ENCODE results near the gene FAM221A. TPM values are rescaled to one million over a fixed set of nuclear protein-coding genes. Genes with fewer than 3 reads are reported as not detected.
A peak's percentile ranks its signal among the peaks of the same experiment; 100 is the strongest.

The FAM221A gene, protein sequence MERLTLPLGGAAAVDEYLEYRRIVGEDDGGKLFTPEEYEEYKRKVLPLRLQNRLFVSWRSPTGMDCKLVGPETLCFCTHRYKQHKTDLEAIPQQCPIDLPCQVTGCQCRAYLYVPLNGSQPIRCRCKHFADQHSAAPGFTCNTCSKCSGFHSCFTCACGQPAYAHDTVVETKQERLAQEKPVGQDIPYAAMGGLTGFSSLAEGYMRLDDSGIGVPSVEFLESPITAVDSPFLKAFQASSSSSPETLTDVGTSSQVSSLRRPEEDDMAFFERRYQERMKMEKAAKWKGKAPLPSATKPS
- total RNA-seq: 10 to 100 TPM in 3 of 4 donors, 1 to 10 TPM in 1; 5.8 to 37.5 (median 16.2) TPM

GRCh38 chr7:23679898-23680413, at the start of gene FAM221A:
FAM221A (plus strand) TSS chr7:23680199; CDS start chr7:23680219, 20 bp downstream.
- Histone ChIP-seq H3K9me3 (no peaks in the 10 kb centered on the region), H3K4me1 (peaks cover 0 to 8% (median 1%) of the 10 kb centered on the region in 4 donors), H3K36me3 (no peaks in the 10 kb centered on the region), H3K27me3 (no peaks in the 10 kb centered on the region), H3K4me3 (peak within 1 kb of the TSS; percentile 62 to 86 (median 76)), H3K27ac (peak within 1 kb of the TSS; percentile 72 to 91 (median 82))
- DNase-seq: peak; percentile 80 to 97 (median 95)
- TF ChIP-seq POLR2A (IDR thresholded peaks at IDR 0.05) (peak; percentile 39 to 52), CTCF (IDR thresholded peaks at IDR 0.05) (peak; percentile 17 to 94 (median 84))

- no peaks in the 10 kb centered on the region for H3K9me3 ChIP-seq
- no peak overlapping the region for H3K4me3 ChIP-seq
- no peak for TF ChIP-seq POLR2A (IDR thresholded peaks at IDR 0.05)
- no peak for TF ChIP-seq CTCF (IDR thresholded peaks at IDR 0.05)
- no peak overlapping the region for H3K27ac ChIP-seq
- no peaks in the 10 kb centered on the region for H3K27me3 ChIP-seq
- no peaks in the 10 kb centered on the region for H3K36me3 ChIP-seq
- no peaks in the 10 kb centered on the region for H3K4me1 ChIP-seq
- DNase-seq: no peak
Observed at GRCh38 chr7:23633417-23633816, 46.6 kb upstream of the FAM221A start.

DNA sequence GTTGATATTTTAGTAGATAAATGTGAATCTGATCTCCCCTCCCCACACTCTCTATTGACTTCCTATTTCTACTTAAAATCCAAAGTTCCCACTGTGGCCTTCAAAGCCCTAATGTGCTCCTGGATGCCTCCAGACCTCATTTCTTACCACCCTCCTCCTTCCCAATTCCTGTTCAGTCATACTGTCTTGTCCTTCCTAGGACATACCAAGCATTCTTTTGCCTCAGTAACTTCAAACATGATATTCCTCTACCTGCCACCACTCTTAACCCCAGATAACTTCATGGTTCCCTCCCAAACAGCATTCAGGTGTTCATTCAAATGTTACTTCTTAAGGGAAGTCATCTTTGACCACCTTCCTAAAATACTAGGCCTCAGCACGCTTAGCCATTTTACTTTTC, 34.2 kb upstream of the FAM221A start:
- no peaks in the 10 kb centered on the region for H3K36me3 ChIP-seq
- no peaks in the 10 kb centered on the region for H3K27me3 ChIP-seq
- H3K27ac ChIP-seq: no peak overlapping the region
- no peak overlapping the region for H3K4me3 ChIP-seq
- no peaks in the 10 kb centered on the region for H3K4me1 ChIP-seq
- no peak for DNase-seq
- no peaks in the 10 kb centered on the region for H3K9me3 ChIP-seq
- no peak for TF ChIP-seq CTCF (IDR thresholded peaks at IDR 0.05)
- TF ChIP-seq POLR2A (IDR thresholded peaks at IDR 0.05): no peak

DNA sequence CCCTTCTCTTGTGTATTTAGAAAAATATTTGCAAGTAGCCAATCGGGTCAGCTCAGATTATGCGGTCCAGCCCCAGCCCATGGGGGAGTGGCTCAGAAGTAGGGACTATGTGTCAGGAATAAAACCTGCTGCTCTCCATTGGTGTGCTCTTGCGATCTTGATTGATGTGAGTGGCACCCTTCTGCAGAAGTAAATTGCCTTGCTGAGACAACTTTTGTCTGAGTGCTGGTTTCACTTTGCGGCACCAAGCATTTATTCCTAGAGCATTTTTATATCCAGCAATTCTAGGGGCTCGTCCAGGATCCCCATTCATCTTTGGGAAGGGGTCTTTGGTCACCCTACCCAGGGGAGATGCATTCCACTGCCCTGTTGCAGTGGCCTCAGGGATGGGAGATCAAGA, 26.1 kb upstream of the FAM221A start:
- TF ChIP-seq CTCF (IDR thresholded peaks at IDR 0.05) (no peak), POLR2A (IDR thresholded peaks at IDR 0.05) (no peak)
- no peak for DNase-seq
- Histone ChIP-seq H3K36me3 (no peaks in the 10 kb centered on the region), H3K4me3 (no peak overlapping the region), H3K27me3 (no peaks in the 10 kb centered on the region), H3K9me3 (peaks cover 0 to 16% (median 5%) of the 10 kb centered on the region in 4 donors), H3K4me1 (no peaks in the 10 kb centered on the region), H3K27ac (no peak overlapping the region)

GRCh38 chr7:23654508-23654907, 25.5 kb upstream of the FAM221A start:
- H3K27me3 ChIP-seq: no peaks in the 10 kb centered on the region
- no peak overlapping the region for H3K4me3 ChIP-seq
- no peak for DNase-seq
- TF ChIP-seq POLR2A (IDR thresholded peaks at IDR 0.05) (no peak), CTCF (IDR thresholded peaks at IDR 0.05) (peak in 3 of 6 experiments; percentile 51 to 55 (median 53))
- no peaks in the 10 kb centered on the region for H3K4me1 ChIP-seq
- no peak overlapping the region for H3K27ac ChIP-seq
- H3K9me3 ChIP-seq: peaks cover 0 to 16% (median 5%) of the 10 kb centered on the region in 4 donors
- H3K36me3 ChIP-seq: no peaks in the 10 kb centered on the region
